ENCODE data around the gene PSAT1.

Gene PSAT1

DNA sequence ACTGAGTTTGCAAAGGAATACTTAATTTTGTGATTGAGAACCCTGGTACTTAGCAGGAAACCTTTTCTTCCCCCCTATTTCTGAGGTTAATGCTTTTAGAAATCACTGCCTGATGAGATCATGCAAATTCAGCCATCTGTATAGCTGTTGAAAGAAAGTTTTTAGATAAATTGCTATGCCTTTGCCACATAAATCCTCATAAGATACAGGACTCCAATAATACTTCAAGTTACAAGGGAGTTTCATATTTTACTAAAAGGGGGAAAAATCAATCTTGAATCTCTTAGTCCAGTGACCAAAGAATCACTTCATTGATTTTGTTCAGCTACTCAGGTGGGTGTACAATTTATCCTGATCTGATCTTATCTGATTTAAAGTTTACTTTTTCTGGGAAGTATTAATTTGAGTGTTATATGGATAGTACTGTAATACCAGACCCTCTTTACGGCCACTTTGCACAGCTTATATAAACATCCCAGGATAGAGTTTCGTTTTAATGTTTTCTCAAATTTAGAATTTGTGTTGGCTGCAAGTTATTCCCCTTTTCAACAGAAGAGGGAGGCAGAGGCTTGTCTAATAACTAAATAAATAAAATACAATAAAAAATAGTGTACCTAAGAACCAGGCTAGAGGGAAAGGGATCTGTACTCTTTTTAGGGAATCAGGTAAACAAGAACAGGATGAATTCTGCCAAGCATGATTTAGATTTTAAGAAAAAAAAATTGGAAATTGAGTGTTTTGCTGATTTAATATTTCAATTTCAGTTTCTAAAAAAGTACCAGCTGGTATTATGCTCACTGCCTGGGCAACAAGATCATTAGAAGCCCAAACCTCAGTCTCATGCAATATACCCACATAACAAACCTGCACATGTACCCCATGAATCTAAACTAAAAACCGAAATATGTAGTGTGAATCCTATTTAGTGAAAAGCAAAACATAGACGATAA lies 69.1 kb downstream of the PSAT1 start:
- DNase-seq (ENCODE audit: low spot score), result peak; percentile 30

DNA sequence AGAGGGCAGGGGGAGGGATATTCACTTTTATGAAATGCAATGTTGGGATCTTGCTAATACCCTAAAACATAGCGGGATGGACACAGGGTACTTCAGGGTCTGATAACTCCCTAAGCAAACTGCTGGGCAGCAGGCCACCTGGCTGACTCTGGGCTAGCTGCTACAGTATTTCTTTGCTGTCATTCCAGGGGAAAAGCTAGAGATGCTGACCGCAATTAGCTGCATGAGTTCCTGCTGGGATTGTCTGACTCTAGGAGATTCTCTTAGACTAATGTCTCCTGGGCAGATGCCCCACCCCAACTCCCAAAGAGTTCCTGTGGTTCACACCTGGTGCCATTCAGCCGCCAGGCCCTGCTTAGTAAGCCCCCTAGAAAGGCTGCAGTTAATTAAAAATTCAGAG lies 69.9 kb downstream of the PSAT1 start:
- DNase-seq (ENCODE audit: low spot score), result no peak

DNA sequence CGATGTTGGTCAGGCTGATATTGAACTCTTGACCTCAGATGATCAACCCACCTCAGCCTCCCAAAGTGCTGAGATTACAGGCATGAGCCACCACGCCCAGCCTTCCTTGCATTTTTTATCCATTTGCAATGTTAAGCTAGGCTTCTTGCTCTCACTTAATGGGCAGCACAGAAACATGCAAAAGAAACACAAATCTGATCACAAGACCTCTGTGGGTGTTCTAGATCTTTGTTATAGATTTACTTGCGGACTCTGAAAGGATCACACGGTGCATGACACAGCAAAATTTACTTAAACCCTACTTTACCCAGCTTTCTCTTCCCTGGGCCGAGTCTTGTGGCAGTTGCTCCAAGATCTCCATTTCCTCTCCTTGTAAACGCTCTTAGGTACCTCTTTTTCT lies 71.3 kb downstream of the PSAT1 start:
- DNase-seq (ENCODE audit: low spot score), result no peak

DNA sequence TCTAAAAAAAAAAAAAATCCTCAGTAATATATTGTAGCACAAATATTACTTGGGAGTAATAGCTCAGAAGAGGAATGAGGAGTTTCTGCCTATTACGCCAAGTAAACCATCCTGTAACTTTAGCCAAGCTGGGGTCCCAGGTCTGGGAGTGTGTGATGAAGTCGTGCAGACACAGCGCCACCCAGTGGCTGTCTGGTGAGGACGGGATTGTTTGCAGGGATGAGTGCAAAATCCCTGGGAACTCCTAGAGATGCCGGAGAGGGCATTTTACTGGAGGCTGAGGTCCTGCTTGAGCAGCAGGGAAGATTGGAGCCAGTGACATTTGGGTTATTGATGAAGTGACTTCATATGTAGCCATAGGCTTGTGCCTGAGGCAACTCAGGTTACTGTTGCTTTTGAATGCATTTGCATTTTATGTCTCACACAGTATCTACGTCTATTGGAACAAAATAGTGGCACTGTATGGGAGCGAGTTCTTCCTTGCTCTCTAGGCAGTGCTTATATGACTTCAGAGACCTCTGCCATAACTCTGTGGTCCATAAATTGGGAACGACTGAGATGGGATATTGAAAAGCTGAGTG lies 72.8 kb downstream of the PSAT1 start:
- peak; percentile 67 for DNase-seq (ENCODE audit: low spot score)

DNA sequence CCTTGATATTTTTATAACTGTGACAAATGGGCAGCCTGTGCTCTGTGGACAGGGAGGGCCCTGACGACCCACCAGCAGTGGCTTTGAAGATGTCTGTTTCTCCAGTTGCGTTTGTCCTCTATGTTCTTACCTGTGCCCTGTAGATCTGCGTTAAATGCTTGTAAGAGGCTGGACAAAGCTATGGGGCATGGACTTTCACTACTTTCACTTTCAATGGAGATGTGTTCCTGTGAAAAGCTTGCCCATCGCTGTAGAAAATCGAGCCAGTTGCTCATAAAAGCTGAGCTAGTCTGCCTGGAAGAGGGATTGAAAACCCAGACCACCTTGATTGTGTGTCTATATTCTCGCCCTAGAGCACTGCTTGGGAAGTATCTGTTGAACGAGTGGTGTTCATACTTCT lies 74.1 kb downstream of the PSAT1 start:
- DNase-seq (ENCODE audit: low spot score), result no peak

DNA sequence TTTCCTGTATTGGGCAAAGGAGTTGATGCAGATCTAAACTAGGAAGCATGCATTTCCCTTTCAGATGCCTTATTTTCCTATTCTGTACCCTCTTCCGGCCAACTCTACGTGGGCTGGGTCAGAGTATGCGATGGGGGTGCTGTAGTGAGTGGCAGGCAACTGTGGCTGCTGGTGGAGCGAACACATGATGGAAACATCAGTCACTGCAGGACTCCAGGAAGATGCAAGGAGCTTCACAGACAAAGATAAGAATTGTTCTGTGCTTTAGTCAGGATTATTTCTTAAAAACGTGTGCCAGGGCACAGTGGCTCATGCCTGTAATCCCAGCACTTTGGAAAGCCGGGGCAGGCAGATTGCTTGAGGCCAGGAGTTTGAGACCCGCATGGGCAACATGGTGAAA lies 75.1 kb downstream of the PSAT1 start:
- no peak for DNase-seq (ENCODE audit: low spot score)

Data from RKO (cell line).